ENCODE measurements around the gene KIAA0586. TPM values are rescaled to one million over a fixed set of nuclear protein-coding genes. Genes with fewer than 3 reads are reported as not detected.

Gene KIAA0586
- total RNA-seq, 1 experiment from 2014 or later = 23.5 TPM

GRCh38 chr14:58533446-58533845 is 105.9 kb downstream of the KIAA0586 start:
- H3K27me3 Mint-ChIP-seq (ENCODE audit: low read depth) = no peaks in the 10 kb centered on the region
- ChIA-PET POLR2A (no interaction called here), CTCF (interaction anchor here (0.6 kb wide), 1 partner anchor 108 kb away, joined by 3 read pairs; no protein-coding TSS in a partner anchor)
- TF ChIP-seq ARID4B (CRISPR knock-in tag; IDR thresholded peaks at IDR 0.05; ENCODE audit: borderline replicate concordance) (no peak), USF1 (CRISPR knock-in tag; IDR thresholded peaks at IDR 0.05) (no peak), MYBL2 (CRISPR knock-in tag; IDR thresholded peaks at IDR 0.05) (no peak), JAZF1 (CRISPR knock-in tag; IDR thresholded peaks at IDR 0.05) (no peak), ETV6 (CRISPR knock-in tag; IDR thresholded peaks at IDR 0.05) (no peak), ELF4 (CRISPR knock-in tag; IDR thresholded peaks at IDR 0.05; ENCODE audit: low read depth) (no peak), TP53 (CRISPR knock-in tag; IDR thresholded peaks at IDR 0.05) (no peak), NR1H2 (CRISPR knock-in tag; IDR thresholded peaks at IDR 0.05) (no peak), HMGXB4 (CRISPR knock-in tag; IDR thresholded peaks at IDR 0.05) (no peak), TEAD1 (CRISPR knock-in tag; IDR thresholded peaks at IDR 0.05) (no peak), ATF2 (CRISPR knock-in tag; IDR thresholded peaks at IDR 0.05; ENCODE audit: borderline replicate concordance, low read depth) (no peak), NR3C1 (CRISPR knock-in tag; conservative IDR thresholded peaks at IDR 0.05; ENCODE audit: low read depth) (no peak), FOXJ3 (CRISPR knock-in tag; IDR thresholded peaks at IDR 0.05; ENCODE audit: borderline replicate concordance) (no peak), ERG (CRISPR knock-in tag; IDR thresholded peaks at IDR 0.05) (no peak), MLX (CRISPR knock-in tag; IDR thresholded peaks at IDR 0.05) (no peak), IRF2 (CRISPR knock-in tag; IDR thresholded peaks at IDR 0.05; ENCODE audit: borderline replicate concordance, low read depth) (no peak), OVOL2 (CRISPR knock-in tag; IDR thresholded peaks at IDR 0.05; ENCODE audit: borderline replicate concordance) (no peak), ZNF219 (CRISPR knock-in tag; IDR thresholded peaks at IDR 0.05; ENCODE audit: borderline replicate concordance) (no peak)
- peaks cover 15% of the 10 kb centered on the region for H3K36me3 Mint-ChIP-seq
- ATAC-seq = peak; percentile 36
- H3K9me3 Mint-ChIP-seq = peaks cover 26% of the 10 kb centered on the region
- no peaks in the 10 kb centered on the region for H3K4me1 Mint-ChIP-seq
- DNase-seq (ENCODE audit: low spot score) = no peak
- H3K4me3 Mint-ChIP-seq = no peak overlapping the region
- no peak overlapping the region for H3K27ac Mint-ChIP-seq
